OCI-LY1 (cell line): Measurements from ENCODE around the gene ZNF19.

Experiments used
- H2AFZ ChIP-seq: fragments of 200-600 bp; sonication (generic), shearing (Covaris generic); 2 replicates; pipeline ENCODE4 v1.6.0; 2014; ENCODE audit warnings: antibody characterized with exemption, mild to moderate bottlenecking, low read length
- H3F3A ChIP-seq: fragments of 200-600 bp; sonication (generic), shearing (Covaris generic); 2 replicates; pipeline ENCODE4 v1.6.0; 2014; ENCODE audit warnings: mild to moderate bottlenecking, antibody characterized with exemption, low read length, moderate library complexity; ENCODE audit not compliant: insufficient read depth
- H3K27ac ChIP-seq: fragments of 200-600 bp; sonication (generic); 2 replicates; pipeline ENCODE4 v1.5.1; 2014; ENCODE audit warnings: low read length, mixed run types, mild to moderate bottlenecking, low read depth; ENCODE audit not compliant: poor library complexity, severe bottlenecking
- H3K27me3 ChIP-seq: fragments of 200-600 bp; sonication (generic); 2 replicates; pipeline ENCODE4 v1.6.0; 2014; ENCODE audit warnings: antibody characterized with exemption, mild to moderate bottlenecking, low read length, moderate library complexity; ENCODE audit not compliant: insufficient read depth
- H3K36me3 ChIP-seq: fragments of 200-600 bp; sonication (generic); 2 replicates; pipeline ENCODE4 v1.6.1; 2014; ENCODE audit warnings: mild to moderate bottlenecking, antibody characterized with exemption, low read length, moderate library complexity, mixed read lengths; ENCODE audit not compliant: insufficient read depth
- H3K4me1 ChIP-seq: fragments of 200-600 bp; sonication (generic); 2 replicates; pipeline ENCODE4 v1.5.1; 2014; ENCODE audit warnings: mild to moderate bottlenecking, low read length, moderate library complexity; ENCODE audit not compliant: insufficient read depth, severe bottlenecking
- H3K4me2 ChIP-seq: fragments of 200-600 bp; sonication (generic), shearing (Covaris generic); 2 replicates; pipeline ENCODE4 v1.6.1; 2014; ENCODE audit warnings: low read length
- H3K4me3 ChIP-seq: fragments of 200-600 bp; sonication (generic); 2 replicates; pipeline ENCODE4 v1.5.1; 2014; ENCODE audit warnings: low read length, low read depth, mild to moderate bottlenecking, mixed read lengths; ENCODE audit not compliant: poor library complexity, severe bottlenecking
- H3K79me2 ChIP-seq: fragments of 200-600 bp; shearing (Covaris generic); 2 replicates; pipeline ENCODE4 v1.6.1; 2016; ENCODE audit warnings: mixed run types, low read length, mixed read lengths; ENCODE audit not compliant: insufficient read depth
- H3K9ac ChIP-seq: fragments of 200-600 bp; sonication (generic), shearing (Covaris generic); 2 replicates; pipeline ENCODE4 v1.6.1; 2014; ENCODE audit warnings: mild to moderate bottlenecking, low read length, mixed read lengths
- H3K9me2 ChIP-seq: fragments of 200-600 bp; sonication (generic), shearing (Covaris generic); 2 replicates; pipeline ENCODE4 v1.6.1; 2014; ENCODE audit warnings: low read depth, mild to moderate bottlenecking, low read length, mixed read lengths
- H3K9me3 ChIP-seq: fragments of 200-600 bp; shearing (Covaris generic); 2 replicates; pipeline ENCODE4 v1.6.1; 2014; ENCODE audit warnings: low read length, mixed read lengths
- H4K20me1 ChIP-seq: fragments of 200-600 bp; sonication (generic), shearing (Covaris generic); 2 replicates; pipeline ENCODE4 v1.6.0; 2016; ENCODE audit warnings: mild to moderate bottlenecking, low read length; ENCODE audit not compliant: insufficient read depth
- EZH2 ChIP-seq: fragments of 200-600 bp; sonication (generic), shearing (Covaris generic); IDR thresholded peaks from 2 replicates; pipeline ENCODE4 v1.8.0; 2017; ENCODE audit warnings: borderline replicate concordance, mixed run types, mild to moderate bottlenecking, antibody characterized with exemption, low read length, moderate library complexity, mixed read lengths
- TF ChIP-seq, protein P1 (sequence below): fragments of 200-600 bp; sonication (generic), shearing (Covaris generic); IDR thresholded peaks from 2 replicates; pipeline ENCODE4 v1.5.1; 2017; ENCODE audit warnings: mild to moderate bottlenecking, antibody characterized with exemption, low read length, moderate library complexity, mixed read lengths

ZNF19 gene

DNA sequence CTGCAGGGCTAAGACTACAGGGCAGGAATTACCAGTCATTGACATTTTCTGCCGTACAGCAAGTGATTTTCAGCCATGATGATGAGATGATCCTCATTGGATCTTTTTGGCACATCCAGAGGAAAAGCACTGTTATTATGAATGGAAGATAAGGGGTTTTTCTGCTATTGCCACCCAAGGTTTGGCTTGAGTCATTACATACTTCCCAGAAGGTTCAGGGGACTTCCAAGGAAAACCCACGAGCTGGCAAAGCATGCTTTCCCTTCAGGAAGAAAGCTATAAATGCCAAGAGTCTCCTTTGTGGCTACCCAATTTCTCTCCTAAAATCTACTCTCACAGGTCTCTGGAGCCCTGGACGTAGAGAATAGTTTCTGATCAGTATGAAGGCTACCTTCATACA is 43.2 kb upstream of the ZNF19 start:
- Histone ChIP-seq H2AFZ (no peak overlapping the region), H3K4me2 (no peak overlapping the region), H3F3A (no peaks in the 10 kb centered on the region), H3K27me3 (no peaks in the 10 kb centered on the region), H3K9ac (no peak overlapping the region), H3K27ac (no peak overlapping the region), H3K36me3 (no peaks in the 10 kb centered on the region), H4K20me1 (no peaks in the 10 kb centered on the region), H3K4me3 (no peak overlapping the region), H3K79me2 (no peaks in the 10 kb centered on the region), H3K9me2 (no peaks in the 10 kb centered on the region), H3K4me1 (no peaks in the 10 kb centered on the region), H3K9me3 (no peaks in the 10 kb centered on the region)
- TF ChIP-seq, protein P1, sequence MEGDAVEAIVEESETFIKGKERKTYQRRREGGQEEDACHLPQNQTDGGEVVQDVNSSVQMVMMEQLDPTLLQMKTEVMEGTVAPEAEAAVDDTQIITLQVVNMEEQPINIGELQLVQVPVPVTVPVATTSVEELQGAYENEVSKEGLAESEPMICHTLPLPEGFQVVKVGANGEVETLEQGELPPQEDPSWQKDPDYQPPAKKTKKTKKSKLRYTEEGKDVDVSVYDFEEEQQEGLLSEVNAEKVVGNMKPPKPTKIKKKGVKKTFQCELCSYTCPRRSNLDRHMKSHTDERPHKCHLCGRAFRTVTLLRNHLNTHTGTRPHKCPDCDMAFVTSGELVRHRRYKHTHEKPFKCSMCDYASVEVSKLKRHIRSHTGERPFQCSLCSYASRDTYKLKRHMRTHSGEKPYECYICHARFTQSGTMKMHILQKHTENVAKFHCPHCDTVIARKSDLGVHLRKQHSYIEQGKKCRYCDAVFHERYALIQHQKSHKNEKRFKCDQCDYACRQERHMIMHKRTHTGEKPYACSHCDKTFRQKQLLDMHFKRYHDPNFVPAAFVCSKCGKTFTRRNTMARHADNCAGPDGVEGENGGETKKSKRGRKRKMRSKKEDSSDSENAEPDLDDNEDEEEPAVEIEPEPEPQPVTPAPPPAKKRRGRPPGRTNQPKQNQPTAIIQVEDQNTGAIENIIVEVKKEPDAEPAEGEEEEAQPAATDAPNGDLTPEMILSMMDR = no peak
- TF ChIP-seq EZH2 = no peak

DNA sequence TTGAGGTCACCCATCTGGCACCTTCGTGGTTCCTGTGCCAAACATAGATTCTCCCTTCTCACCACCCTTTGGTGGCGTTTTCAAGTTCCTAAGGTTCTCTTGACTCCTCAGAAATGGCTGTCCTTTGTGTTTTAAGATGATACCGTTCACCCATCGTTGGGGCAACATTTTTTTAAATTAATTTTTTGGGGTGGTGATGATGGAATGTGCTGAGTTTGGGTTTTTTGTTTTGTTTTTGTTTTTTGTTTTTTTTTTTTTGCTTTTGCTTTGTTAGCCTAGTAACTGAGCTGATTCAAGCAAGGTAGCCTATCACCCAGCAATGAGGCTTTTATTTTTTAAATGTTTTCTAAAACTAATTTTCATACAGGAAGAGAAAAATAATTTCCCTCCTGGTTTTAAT is 39.7 kb upstream of the ZNF19 start:
- Histone ChIP-seq H3K4me3 (no peak overlapping the region), H3K4me1 (no peaks in the 10 kb centered on the region), H3K9me2 (no peaks in the 10 kb centered on the region), H4K20me1 (no peaks in the 10 kb centered on the region), H3K4me2 (no peak overlapping the region), H3K9ac (no peak overlapping the region), H2AFZ (no peak overlapping the region), H3K27ac (no peak overlapping the region), H3K79me2 (no peaks in the 10 kb centered on the region), H3K27me3 (no peaks in the 10 kb centered on the region; the same call in 1 of the 2 replicates), H3F3A (no peaks in the 10 kb centered on the region), H3K36me3 (no peaks in the 10 kb centered on the region), H3K9me3 (no peaks in the 10 kb centered on the region)
- TF ChIP-seq EZH2 = no peak
- TF ChIP-seq, protein P1 = no peak

DNA sequence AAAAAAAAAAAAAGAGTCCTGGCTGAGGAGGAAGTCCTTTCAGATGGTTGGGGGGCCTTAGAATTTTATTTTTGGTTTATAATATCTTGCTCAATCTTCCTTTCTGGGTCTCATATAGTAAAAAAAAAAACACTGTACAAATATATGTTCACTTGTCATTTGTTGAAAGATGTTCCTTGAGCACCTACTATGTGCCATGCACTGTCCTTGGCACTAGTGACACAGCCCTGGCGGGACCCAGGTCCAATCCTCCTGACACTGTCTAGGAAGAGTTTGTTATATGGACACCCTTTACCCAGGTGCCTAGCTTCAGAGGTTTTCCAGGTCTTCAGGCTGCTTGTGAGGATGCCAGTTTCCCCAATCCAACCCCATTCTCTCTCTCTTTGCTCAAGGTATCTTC is 39.1 kb upstream of the ZNF19 start:
- H3K9me2 ChIP-seq = no peaks in the 10 kb centered on the region
- TF ChIP-seq EZH2 = no peak
- TF ChIP-seq, protein P1 = no peak
- H3K4me1 ChIP-seq = no peaks in the 10 kb centered on the region
- H3K4me2 ChIP-seq = no peak overlapping the region
- no peak overlapping the region for H3K9ac ChIP-seq
- no peaks in the 10 kb centered on the region for H3K79me2 ChIP-seq
- H3K4me3 ChIP-seq = no peak overlapping the region
- no peaks in the 10 kb centered on the region for H3F3A ChIP-seq
- no peaks in the 10 kb centered on the region for H3K9me3 ChIP-seq
- H3K27ac ChIP-seq = no peak overlapping the region
- no peaks in the 10 kb centered on the region; the same call in 1 of the 2 replicates for H3K27me3 ChIP-seq
- no peaks in the 10 kb centered on the region for H4K20me1 ChIP-seq
- no peak overlapping the region for H2AFZ ChIP-seq
- H3K36me3 ChIP-seq = no peaks in the 10 kb centered on the region
